SIG-M5 treated with dmso at 0.1 percent for 504 hours (cell line): ENCODE data around the gene ZNF331.

Experiments used
- DNase-seq: peaks from one replicate; lab custom pipeline; 2025; ENCODE audit not compliant: unreplicated experiment; lab: John Stamatoyannopoulos, UW

Gene ZNF331

DNA sequence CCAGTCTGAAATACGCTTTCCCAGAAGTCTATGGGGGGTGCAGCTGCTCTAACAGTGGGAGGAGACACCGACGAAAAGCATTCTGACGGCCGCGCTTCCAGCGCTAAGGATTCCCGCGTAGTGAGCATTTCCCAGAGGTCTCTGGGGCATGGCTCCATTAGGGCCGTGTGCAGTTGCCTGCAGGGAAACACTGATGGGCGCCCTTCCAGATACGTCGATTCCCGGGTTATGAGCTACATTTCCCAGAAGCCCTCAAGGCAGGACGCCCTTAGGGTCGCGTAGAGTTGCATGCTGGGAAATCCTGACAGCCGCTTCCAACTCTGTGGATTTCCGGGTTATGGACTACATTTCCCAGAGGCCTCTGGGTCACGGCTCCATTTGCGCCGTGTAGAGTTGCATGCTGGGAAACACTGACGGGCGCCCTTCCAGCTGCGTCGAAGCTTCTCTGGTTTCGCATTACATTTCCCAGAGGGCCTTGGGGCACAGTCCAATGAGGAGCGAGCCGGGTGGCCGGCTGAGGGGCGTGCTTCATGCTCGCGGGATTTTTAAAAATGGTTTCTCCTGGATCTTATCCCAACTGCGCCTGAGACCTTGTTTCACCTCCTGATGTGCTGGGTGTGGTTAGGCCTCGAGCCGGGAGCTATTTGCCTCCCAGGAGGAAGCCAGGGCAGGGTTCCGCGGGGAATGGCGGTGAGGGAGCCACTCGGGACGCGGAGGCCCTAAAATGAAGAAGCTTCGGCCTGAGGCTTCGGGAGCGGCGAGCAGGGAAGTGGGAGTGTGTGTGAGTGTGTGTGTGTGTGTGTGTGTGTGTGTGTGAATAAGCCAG, 17.2 kb upstream of the ZNF331 start:
- peak; percentile 45 for DNase-seq

DNA sequence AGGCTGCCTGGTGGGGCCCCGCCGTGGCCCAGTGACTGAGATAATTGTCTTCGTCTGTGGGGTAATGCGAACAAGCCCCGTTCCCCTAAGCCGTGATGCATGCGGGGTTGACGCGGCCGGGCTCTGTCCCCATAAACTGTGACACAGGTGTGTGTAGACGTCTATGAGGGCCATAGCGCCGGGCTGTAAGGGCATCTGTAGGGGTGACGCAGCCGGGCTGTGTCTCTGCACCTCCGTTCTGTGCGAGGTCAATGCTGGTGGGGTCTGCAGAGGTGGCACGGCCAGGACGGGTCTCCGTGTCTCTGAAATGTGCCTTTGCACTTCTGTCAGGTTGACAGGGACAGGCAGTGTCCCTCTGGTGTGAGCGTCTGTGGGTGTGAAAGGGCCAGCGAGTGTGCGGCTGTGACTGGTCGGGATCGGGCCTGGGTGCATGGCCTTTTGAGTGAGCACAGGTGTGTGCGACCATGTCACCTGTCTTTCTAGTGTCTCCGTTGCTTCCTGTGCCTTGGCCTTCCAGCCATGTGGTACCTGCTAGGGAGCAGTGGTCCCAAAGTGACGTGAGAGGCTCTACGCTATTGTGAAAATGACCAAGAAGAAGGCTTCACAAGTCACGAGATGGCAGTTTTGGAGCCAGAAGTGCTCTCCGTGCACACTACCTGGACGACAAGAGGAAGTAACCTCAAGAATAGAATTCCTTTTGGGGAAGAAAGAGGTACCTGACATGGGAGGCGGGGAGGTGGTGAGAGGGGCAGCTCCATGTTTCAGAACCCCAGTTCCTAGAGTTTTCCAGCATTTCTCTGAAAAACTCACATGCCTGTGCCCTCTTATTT, 16.4 kb upstream of the ZNF331 start:
- DNase-seq, result no peak

DNA sequence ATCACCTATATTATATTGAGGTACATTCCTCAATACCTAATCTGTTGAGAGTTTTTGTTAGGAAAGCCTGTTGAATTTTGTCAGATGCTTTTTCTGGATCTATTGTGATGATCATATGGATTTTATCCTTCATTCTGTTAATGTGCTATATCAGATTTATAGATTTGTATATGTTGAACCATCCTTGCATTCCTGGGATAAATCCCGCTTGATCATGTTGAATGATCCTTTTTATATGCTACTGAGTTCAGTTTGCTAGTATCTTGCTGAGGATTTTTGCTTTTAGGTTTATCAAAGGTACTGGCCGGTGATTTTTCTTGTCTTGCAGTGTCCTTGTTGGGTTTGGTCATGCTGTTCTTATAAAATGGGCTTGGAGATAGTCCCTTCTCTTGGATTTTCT, 12.0 kb upstream of the ZNF331 start:
- no peak for DNase-seq

DNA sequence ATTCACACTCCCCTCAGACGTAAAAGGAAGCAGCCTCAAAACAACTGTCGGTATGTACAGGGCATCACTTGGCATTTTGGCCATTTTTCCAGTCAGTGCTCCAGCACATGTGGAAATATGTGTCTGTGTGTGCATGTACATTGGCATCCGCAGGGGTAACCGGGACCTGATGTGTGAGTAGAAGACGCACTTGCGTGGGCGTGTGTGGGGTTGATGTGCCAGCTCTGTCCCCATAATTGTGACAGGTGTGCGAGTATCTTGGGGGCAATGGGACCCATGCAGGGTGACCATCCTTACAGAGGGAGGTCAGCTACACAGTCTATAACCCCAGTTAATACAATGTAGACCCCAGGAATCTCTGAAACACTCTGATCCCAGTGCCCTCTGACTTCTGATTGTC, 7.3 kb upstream of the ZNF331 start:
- DNase-seq, result no peak

DNA sequence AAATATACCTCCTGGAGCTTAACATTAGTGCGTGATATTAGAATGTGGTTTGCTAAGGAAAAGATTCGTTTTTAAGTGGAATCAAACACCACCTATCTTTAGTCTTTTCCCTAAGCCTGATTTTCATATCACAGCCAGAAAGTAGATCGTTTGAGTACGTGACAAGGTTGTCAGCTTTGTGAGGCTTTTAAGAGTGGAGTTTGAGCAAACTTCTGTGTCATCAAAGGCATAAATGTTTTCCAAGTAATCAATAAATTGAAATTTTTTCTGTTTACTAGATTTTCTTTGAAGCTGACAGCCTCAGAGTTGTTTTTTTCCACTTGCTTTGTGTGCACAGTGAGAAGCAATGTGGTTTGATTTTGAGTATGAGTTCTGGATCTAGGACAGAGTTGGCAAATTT, 6.5 kb upstream of the ZNF331 start:
- no peak for DNase-seq

DNA sequence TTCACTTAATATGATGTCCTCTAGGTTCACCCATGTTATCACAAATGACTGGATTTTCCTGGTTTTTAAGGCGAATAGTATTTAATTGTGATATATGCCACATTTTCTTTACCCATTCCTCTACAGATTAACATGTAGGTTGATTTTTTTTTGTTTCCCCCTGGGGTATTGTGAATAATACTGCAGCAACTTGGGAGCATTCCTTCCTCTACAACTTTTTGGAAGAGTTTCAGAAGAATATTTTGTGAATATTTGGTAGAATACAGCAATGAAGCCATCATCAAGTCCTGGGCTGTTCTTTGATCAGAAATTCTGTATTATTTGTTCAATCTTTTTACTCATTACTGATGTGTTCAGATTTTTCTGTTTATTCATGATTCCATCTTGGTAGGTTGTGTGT, 5.6 kb upstream of the ZNF331 start:
- DNase-seq, result no peak

DNA sequence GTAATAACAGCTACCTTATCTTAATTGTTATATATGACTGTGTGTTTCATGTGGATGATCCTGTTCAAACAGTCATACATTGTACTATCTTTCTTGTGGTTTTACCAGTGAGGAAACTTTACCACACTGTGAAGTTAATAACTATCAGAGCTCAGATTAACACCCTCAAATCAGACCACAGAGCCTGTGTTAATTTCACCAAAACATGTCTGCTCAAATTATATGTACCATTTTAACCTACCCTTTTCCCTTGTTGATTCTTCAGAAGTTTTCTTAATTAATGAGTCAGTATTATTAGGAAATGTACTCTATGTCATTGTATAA, 1.8 kb upstream of the ZNF331 start:
- DNase-seq, result no peak

DNA sequence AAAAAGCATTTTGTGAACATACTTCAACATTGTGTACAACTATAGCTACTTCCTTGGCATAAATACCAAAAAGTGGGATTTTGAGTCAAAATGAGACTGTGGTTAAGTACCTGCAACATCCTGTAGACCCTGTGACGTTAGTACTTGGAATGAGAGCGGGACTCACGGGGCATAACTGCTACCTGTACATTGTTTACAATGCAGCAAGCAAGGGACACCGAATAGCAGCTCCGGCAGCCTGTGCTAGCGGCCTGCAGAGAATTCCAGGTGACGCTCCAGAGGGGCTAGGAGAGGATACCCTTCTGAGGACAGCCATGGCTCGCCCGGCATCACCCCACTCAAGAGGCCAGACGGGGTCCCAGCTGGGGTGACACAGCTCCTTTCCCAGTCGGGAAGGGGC, 824 bp upstream of the ZNF331 start:
- DNase-seq, result no peak

DNA sequence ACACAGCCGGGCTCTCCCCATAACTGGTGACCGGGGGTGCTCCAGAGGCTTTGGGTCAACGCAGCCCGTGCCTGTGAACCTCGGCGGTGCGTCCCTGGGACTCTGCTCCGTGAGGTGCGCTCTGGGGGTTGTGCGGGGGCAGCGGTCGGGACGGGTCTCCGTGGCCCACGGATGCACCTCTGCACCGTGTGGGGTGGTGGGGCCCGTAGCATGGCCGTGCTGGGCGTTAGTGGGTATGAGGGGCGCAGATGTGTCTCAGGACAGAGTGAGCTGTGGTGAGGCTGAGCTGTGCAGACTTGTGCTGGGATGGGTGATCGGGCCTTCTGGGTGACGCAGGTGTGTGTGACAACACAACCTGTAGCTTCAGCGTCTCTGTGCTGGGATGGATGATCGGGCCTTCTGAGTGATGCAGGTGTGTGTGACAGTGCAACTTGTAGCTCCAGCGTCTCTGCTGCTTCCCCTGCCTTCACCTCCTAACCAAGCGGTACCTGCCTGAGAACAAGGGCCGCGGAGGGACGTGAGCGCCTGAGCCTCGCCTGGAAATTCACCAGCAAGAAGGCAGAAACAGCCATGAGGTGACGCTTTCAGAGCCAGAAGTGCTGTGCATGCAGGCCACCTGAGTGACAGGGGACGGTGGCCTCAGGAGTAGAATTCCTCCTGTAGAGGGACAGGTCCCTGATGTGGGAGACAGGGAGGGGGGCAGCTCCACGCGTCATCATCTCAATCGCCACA, 599 bp downstream of the ZNF331 start:
- no peak for DNase-seq

DNA sequence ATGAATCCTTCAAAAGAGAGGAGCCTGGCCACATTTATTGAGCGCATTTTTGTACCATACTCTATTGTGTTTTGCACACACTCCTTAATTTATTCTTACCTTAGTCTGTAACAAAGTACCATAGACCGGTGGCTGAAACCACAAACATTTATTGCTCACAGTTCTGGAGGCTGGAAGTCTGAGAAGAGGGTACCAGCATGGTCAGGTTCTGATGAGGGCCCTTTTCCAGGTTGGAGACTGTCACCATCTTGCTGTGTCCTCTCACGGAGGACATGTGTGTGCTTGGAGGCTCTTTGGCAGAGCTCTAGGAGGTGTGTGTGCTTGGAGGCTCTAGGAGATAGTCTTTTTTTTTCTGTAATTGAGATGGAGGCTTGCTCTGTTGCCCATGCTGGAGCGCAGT, 2.1 kb downstream of the ZNF331 start:
- DNase-seq, result no peak

DNA sequence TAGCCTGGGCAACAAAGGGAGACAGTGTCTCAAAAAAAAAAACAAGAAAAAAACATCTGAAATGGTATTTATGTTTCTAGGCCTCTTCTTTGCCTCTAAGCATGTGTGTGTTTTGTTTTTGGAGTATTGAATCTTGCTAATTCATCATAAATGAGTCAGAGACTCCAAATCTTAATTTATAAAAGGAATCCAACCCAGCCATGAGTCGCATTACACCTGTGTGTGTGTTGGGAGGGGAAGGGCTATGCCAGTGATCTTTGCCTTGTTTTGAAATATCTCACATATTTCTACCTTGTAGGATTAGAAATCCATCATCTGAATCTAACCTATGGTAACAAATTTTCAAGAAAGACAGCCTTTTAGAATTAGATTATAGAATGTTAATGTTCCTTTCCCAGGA, 4.0 kb downstream of the ZNF331 start:
- no peak for DNase-seq

DNA sequence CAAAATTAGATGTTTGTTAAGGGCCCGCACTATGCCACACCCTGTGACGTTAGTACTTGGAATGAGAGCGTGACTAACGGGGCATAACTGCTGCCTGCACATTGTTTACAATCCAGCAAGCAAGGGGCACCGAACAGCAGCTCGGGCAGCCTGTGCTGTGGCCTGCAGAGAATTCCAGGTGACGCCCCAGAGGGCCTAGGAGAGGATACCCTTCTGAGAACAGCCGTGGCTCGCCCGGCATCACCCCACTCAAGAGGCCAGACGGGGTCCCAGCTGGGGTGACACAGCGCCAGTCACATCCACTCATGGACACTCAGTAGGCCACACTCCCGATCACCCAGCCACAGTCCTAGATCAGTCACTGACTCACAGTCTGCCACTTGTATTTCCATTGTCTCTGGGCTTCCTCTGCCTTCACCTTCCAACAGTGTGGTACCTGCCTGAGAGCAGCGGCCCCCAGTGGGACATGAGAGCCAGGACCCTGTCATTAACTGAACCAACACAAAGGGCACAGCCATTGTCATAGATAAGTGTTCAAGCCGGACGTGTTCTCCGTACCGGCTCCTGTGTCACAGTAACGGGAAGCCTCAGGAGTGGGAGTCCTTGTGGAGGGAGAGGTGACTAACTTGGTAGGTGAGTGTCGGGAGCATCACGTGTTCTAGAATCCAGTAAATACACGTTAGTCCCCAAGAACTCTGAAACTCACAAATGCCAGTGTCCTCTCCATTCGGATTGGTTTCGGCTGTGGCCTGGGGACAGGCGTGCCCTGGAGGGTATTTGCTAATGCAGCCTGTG, 7.5 kb downstream of the ZNF331 start:
- no peak for DNase-seq

DNA sequence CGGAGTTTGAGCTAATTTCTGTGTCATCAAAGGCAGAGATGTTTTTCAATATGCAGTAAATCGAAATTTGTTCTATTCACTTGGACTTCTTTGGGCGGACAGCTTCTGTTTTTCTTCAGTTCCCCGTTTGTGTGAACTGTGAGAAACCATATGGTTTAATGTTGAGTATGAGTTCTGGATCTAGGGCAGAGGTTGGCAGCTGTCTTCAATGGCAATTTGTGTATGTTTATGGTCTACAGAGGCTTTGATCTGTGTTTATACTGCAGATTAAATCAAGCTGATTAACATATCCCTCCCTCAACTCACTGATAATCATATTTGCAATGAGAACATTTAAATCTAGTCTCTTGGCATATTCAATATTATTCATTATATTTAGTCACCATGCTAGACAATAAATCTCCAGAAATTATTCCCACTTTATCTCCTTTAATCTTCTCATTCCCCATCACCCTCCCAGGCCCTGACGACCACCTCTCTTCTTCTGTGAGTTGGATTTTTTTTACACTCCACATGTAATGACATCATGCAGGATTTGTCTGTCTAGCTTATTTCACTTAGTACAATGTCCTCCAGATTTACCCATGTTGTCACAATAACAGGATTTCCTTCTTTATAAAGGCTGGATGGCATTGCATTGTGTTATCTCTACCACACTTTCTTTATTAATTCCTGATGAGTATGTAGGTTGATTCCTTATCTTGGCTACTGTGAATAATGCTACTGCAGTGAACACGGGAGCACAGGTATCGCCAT, 9.0 kb downstream of the ZNF331 start:
- DNase-seq, result no peak

DNA sequence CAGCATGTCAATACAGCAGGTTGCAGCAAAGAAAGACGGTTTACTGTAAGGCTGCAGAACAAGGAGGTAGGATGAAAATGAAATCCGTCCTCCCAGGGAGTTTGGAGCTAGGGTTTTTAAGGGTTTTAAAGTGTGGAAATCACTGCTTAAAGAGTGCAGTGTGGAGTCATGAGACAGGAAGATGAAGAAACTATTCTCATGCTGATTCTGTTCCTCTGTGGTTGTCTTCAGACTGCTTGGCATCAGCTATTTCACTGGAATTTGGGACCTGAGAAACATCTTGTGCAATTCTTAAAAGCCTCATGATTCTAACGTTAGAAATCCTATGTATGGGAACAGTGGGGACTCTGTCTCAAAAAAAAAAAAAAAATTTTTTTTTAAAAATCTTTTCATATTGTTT, 11.4 kb downstream of the ZNF331 start:
- DNase-seq, result no peak

DNA sequence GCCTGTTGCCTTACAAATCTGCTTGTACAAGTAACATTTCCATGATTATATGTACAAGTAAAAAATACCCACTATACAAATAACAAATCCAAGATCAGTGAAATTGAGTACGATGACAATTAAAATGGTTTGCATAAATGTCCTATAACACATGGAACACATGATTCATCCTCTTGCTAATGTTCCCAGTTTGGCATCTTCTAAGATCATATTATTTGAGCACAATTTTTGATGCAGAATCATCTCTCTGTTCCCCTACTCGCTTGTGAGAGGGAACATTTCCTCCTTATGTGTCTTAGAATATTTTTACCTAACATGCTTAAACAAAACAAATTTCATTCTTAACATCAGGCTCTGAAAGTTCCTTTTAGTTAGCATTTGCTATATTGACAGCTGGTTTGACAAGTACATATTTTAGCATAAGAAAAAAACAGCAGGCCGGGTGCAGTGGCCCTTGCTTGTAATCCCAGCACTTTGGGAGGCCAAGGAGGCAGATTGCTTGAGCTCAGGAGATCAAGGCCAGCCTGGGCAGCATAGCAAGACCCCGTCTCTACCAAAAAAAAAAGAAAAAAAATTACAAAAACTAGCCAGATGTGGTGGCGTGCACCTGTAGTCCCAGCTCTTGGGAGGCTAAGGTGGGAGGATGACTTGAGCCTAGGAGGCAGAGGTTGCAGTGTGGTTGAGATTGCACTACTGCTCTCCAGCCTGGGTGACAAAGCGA, 14.2 kb downstream of the ZNF331 start:
- DNase-seq, result no peak

DNA sequence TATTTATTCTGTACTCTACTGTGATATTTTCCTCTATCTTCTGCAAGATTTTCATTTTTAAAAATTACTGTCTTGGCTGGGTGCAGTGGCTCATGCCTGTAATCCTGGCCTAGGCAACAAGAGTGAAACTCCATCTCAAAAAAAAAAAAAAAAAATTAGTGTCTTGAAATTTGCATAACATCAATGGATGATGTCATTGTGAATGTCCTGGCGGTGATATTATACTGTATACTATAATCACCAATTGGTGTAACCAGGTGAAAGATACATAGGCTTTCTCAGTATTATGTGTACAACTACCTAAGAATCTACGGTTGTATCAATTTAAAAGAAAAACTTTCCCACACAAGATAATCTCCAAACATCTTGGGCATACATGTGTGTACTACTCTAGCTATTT, 15.2 kb downstream of the ZNF331 start:
- no peak for DNase-seq

DNA sequence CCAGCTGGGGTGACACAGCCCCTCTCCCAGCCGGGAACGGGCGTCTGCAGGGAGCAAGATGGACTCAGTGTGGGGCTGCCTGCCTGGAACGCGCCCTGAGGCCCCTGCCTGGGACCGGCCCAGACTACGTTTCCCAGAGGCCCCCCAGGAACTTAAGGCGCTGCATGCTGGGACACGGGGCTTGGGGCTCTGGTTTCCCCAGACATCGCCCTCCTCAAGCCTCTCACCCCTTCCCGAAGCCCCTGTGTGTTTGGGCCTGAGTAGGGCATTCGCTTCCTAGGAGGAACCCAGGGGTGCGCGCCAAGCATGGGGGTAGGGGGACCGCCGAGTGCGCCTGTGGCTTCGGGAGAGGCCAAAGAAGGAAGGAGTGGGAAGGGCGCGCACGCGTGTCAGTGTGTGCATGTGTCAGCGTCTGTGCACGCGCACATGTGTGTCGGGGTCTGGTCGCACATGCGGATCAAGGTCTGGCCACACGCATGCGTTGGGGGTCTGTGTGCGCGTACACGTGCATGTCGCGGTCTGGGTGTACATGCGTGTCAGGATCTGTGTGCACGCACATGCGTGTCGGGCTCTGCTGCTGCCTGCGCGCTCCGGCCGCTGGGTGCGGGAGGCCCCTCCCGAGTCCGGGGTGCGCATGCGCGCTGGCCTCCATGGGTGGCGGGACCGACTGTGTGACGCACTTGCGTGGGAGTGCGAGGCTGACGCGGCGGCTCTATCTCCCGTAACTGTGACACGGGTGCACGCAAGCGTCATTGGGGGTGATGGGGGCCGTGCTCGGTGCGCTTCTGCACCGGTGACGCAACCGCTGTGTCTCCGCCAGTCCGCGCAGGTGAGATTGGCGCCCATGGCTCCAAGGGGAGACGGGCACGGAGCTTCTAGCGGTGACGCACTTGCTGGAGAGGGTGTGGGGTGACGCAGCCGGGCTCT, 16.2 kb downstream of the ZNF331 start:
- no peak for DNase-seq

DNA sequence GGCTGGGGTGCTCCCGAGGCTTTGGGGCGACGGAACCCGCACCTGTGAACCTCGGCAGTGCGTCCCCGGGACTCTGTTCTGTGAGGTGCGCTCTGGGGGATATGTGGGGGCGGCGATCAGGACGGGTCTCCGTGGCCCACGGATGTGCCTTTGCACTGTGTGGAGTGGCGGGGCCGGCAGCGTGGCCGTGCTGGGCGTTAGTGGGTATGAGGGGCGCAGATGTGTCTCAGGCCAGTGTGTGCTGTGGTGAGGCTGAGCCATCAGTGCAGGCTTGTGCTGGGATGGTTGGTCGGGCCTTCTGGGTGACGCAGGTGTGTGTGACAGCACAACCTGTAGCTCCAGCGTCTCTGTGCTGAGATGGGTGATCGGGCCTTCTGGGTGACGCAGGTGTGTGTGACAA, 16.9 kb downstream of the ZNF331 start:
- DNase-seq, result no peak

DNA sequence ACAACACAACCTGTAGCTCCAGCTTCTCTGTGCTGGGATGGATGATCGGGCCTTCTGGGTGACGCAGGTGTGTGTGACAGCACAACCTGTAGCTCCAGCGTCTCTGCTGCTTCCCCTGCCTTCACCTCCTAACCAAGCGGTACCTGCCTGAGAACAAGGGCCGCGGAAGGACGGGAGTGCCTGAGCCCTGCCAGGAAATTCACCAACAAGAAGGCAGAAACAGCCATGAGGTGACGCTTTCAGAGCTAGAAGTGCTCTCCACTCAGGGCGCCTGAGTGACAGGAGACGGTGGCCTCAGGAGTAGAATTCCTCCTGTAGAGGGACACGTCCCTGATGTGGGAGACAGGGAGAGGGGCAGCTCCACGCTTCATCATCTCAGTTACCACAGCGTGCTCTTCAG, 17.4 kb downstream of the ZNF331 start:
- no peak for DNase-seq
